Activated naive CD4-positive, alpha-beta T cell treated with anti-CD3 and anti-CD28 coated beads, Interleukin-2, amount 50 U/mL, for 16 hours (primary cell): ENCODE measurements around the gene FAU.
"Not testable (repeated sequence)": the region's sequence is repeated elsewhere in the genome, so short reads cannot be mapped to it uniquely, and the experiment has no call there.

ENCODE experiments used
- DNase-seq: peaks from one replicate; pipeline ENCODE4 v3.0.0-alpha.2; 2020

FAU gene

GRCh38 chr11:65119670-65119995, 2.3 kb downstream of the FAU start:
- no peak for DNase-seq

- not testable (repeated sequence) for DNase-seq
Observed at GRCh38 chr11:65118891-65119669, 2.9 kb downstream of the FAU start.

- DNase-seq = no peak
Observed at GRCh38 chr11:65118097-65118837, 3.7 kb downstream of the FAU start.

- peak; percentile 100 for DNase-seq
Observed at GRCh38 chr11:65117206-65118096, 4.5 kb downstream of the FAU start, which contains the start of gene ZNHIT2. TSS of gene ZNHIT2 (minus strand) at chr11:65117701. CDS start at chr11:65117653, 48 bp downstream.

GRCh38 chr11:65116370-65117205, 5.3 kb downstream of the FAU start:
- DNase-seq = peak; percentile 73

- no peak for DNase-seq
Observed at GRCh38 chr11:65115361-65116082, 6.4 kb downstream of the FAU start.

- DNase-seq = no peak
Observed at GRCh38 chr11:65114538-65115171, 7.3 kb downstream of the FAU start.

- DNase-seq = no peak
Observed at GRCh38 chr11:65113839-65114238, 8.1 kb downstream of the FAU start.

GRCh38 chr11:65113361-65113756, 8.6 kb downstream of the FAU start:
- DNase-seq = no peak

- peak; percentile 78 for DNase-seq
Observed at GRCh38 chr11:65112546-65113360, 9.2 kb downstream of the FAU start.

GRCh38 chr11:65111744-65112545, 10.0 kb downstream of the FAU start, which contains the start of gene TM7SF2:
TSS of gene TM7SF2 (plus strand) at chr11:65111872. CDS start at chr11:65112016, 144 bp downstream.
- DNase-seq = peak; percentile 95

- no peak for DNase-seq
Observed at GRCh38 chr11:65111159-65111743, 10.7 kb downstream of the FAU start.

- DNase-seq = peak; percentile 95
Observed at GRCh38 chr11:65110354-65110861, 11.5 kb downstream of the FAU start.

GRCh38 chr11:65109231-65110198, 12.4 kb downstream of the FAU start:
- no peak for DNase-seq

- DNase-seq = no peak
Observed at GRCh38 chr11:65108469-65109123, 13.3 kb downstream of the FAU start.

- DNase-seq = no peak
Observed at GRCh38 chr11:65107751-65108468, 14.0 kb downstream of the FAU start.
